Hematopoietic multipotent progenitor cell treated with erythropoietin and hydrocortisone succinate and interleukin-3 and kit ligand, for 8 days (in vitro differentiated cells): ENCODE data around the gene TYW1B.
"Not testable (repeated sequence)": the region's sequence is repeated elsewhere in the genome, so short reads cannot be mapped to it uniquely, and the experiment has no call there.

Experiments used
- DNase-seq: peaks from one replicate; pipeline ENCODE4 v3.0.0-alpha.2; 2015

Gene TYW1B

GRCh38 chr7:72816370-72817157 is 11.4 kb downstream of the TYW1B start:
- not testable (repeated sequence) for DNase-seq

- not testable (repeated sequence) for DNase-seq
Measured at GRCh38 chr7:72810437-72810836, 17.6 kb downstream of the TYW1B start.

- DNase-seq = not testable (repeated sequence)
Measured at GRCh38 chr7:72808511-72808910, 19.5 kb downstream of the TYW1B start.

GRCh38 chr7:72806851-72807250 is 21.1 kb downstream of the TYW1B start:
- not testable (repeated sequence) for DNase-seq

DNA sequence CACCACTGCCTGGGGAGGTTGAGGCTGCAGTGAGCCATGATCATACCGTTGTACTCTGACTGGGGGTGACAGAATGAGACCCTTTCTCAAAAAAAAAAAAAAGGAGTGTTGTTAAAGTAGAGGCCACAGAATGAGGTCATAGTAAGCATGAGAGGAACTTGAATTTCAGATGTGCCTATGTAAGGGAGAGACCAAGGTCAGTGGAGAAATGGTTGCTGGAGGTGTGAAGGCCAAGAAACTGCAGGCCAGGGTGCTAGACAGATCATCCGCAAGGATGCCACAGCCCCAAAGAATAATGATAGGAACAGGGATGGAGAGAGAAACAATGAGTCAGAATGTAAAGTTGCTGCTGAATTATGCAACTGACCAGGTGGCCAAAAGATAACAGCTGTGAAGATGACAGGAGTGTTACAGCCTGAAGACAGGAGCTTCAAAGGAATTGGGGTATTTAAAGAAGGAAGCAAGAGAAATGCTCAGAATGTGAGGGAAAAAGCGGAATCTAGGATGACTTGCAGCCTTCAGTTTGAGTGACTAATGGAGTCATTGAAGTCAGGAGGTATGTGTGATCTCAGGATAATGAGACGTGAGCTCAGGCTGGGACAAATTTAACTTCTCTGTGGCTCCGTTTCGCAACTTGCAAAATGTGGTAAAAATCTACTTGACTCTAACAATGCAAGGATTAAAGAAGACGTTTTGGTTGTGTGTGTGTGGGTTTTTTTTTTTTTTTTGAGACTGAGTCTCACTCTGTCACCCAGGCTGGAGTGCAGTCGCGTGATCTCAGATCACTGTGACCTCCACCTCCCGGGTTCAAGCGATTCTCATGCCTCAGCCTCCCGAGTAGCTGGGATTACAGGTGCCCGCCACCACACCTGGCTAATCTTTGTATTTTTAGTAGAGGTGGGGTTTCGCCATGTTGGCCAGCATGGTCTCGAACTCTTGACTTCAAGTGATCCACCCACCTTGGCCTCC is 22.2 kb downstream of the TYW1B start:
- peak; percentile 21 for DNase-seq

DNA sequence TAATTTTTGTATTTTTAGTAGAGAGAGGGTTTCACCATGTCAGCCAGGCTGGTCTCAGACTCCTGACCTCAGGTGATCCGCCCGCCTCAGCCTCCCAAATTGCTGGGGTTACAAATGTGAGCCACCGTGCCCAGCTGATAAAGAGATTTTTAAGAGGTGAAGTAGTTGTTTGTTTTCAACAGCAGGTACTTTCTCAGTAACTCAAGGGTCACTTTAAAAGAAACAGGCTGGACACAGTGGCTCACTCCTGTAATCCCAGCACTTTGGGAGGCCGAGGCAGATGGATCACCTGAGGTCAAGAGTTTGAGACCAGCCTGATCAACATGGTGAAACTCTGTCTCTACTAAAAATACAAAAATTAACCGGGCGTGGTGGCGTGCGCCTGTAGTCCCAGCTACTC is 24.2 kb downstream of the TYW1B start:
- DNase-seq = not testable (repeated sequence)

DNA sequence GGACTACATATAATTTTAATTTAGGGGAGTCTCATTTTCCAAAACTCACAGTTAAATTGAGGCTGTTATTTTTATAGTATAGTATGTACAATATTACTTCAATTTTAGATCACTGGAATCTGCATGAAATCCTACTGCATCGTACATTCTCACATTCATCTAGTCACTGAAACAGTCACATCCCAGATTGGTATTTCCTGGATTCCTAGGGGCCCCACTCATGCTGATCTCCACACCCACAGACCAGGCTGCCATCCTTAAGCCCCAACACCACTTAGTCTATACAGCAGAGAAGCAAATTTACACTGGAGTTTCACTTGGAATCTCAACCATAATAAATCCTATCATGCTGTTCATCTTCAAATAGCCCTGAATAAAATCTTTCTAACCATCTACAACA is 26.4 kb downstream of the TYW1B start:
- DNase-seq = not testable (repeated sequence)

DNA sequence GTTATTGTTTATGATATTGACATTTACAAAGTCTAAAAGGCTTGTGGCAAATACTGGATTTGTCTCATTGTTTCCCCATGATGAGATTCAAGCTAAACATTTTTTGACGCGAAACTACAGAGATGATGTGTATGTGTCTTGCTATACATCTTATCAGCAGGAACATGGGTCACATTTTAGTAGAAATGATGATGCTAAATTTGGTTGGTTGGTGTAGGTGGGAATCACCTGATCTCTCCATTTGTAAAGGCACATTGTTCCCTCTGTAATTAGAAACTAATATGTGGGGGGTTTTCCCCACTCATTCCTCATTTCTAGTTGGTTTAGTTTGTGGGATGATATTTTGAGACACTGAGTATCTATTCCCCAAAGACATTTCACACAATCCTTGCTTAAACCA is 32.6 kb downstream of the TYW1B start:
- DNase-seq = not testable (repeated sequence)

GRCh38 chr7:72793791-72794190 is 34.2 kb downstream of the TYW1B start:
- no peak for DNase-seq

DNA sequence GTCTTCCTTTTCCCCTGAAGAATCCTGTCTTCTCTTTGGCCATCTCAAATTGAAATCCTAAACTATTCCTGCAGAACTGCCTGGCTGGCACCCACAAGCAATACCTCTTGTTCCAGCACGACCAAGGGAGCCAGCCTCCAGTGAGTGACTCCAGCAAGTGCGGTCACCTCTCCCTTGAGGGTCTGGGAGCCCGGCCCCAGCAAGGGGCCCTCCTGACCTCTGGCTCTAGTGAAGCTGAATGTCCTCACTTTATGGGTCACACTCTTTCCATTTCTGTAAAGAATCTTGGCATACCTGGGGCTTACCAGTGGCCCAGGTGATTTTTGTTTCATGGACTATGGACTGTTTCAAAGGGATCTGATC is 37.3 kb downstream of the TYW1B start:
- not testable (repeated sequence) for DNase-seq

DNA sequence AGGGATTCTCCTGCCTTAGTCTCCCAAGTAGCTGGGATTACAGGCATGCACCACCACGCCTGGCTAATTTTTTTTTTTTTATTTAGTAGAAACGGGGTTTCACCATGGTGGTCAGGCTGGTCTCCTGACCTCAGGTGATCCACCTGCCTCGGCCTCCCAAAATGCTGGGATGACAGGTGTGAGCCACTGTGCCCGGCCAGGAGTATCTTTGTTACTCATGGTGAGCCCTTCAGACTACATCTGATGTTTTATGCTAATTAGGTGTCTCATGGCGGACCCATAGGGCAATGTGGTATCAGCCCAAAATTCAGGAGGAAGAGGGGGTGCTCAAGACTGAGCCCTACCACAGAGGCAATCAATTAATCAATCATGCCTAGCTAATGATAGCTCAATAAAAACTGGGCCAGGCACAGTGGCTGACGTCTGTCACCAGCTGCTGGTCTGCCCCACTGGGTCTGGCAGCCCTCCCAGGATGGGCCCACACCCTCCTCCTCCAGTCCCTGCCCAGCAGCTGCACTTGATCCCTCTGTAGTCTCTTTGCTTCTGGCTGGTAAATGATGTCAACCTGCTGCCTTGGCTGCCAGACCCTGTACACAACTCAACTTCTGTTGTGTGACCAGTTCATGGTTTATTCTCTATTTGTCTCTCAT is 37.8 kb downstream of the TYW1B start:
- peak; percentile 20 for DNase-seq

DNA sequence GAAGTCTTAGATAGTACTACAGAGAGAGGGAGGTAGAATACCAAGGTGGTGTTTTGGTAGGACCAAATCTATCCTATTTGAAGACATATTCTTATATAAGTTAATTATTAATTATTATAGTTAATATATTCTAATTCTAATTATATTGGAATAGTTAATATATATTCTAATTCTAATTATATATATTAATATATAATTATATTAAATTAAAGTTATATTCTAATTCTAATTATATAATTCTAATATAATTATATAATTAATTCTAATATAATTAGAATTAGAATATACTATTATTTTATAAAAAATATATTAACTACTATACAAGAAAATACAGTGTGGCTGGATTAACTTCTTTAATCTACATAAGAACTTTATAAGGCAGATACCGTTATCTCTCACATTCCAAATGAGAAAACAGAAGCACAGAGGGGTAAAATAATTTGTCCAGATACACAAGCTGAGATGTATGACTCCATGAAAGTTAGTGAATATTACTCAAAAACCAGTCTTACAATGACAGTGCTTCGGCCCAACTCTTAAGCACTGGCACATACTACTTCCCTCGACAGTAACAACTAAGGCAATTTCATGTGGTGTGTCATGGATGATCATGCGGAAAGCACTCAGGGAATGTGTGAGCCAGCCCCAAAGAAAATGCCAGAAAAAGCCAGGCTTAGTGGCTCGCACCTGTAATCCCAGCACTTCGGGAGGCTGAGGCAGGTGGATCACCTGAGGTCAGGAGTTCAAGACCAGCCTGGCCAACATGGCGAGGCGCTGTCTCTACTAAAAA is 42.6 kb downstream of the TYW1B start:
- no peak for DNase-seq

DNA sequence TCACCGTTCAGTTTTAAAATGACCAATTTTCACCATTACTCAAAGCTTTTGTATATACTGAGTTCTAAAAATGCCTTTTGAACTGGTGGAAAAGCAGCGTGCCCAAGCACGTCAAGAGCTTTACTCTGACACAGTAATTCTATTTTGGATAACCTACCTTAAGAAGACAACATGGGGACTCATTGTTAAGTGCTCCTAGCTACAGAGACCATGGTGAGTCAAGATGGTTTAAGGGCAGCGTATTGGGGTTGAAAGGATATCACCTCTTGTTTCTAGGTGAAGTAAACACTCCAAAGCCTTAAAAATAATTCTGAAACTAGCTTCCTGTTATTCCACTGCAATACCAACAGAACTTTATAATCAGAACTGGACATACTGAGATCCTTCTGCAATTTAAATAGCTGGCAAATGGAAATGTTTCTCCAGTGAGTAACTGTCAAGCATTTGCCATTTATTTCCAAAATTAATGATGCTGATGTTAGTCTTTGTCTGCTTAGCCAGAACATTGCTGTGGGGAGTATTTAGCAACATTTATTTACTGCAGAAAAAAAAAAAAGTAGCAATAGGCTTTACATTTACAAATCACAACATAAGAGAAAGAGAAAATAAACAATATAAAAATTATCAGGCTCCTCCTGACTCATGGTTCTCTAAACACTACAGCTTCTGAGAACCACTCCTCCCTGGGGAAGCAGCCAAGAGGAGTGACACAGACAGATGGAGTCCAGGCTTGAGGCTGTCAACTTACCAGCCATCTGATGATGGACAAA is 44.2 kb downstream of the TYW1B start:
- peak; percentile 42 for DNase-seq

- DNase-seq = no peak
Measured at GRCh38 chr7:72781631-72782030, 46.4 kb downstream of the TYW1B start.

DNA sequence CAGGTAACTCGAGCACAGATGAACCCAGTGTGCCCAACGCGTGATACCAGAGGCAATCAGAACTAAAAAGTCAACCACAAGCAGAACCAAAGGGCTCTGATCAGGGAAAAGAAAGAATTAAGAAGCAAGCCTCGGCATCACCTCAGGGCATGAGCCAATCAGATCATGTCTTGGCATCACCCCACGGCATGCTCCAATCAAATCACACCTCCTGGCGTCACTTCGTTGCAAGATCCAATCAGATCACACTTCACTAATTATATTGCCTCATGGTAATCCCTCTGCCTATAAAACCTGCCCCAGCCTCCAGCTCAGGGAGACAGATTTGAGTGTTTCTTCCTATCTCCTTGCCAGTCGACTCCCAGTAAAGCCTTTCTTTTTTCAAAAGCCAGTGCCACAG is 46.8 kb downstream of the TYW1B start:
- no peak for DNase-seq

GRCh38 chr7:72780289-72780894 is 47.6 kb downstream of the TYW1B start:
- DNase-seq = not testable (repeated sequence)

DNA sequence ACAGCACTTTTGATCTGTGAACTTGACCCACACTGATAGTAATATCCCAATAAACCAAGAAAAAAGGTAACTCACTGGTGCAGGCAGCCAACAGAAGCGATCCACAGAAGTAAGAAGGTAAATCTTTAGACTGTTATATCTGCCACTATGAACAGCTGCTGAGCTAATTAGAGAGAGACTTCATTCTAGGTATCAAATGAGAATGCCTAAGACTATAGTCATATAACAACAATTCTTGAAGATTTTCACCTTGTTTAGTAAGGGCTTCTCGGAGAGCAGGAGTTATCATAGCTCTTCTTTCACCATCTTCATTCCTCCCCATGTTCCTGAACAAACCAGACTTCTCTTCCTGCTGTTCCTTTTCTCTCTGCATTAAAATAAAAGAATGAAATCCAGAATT is 50.8 kb downstream of the TYW1B start:
- not testable (repeated sequence) for DNase-seq

GRCh38 chr7:72772627-72773026 is 55.4 kb downstream of the TYW1B start:
- DNase-seq = not testable (repeated sequence)

DNA sequence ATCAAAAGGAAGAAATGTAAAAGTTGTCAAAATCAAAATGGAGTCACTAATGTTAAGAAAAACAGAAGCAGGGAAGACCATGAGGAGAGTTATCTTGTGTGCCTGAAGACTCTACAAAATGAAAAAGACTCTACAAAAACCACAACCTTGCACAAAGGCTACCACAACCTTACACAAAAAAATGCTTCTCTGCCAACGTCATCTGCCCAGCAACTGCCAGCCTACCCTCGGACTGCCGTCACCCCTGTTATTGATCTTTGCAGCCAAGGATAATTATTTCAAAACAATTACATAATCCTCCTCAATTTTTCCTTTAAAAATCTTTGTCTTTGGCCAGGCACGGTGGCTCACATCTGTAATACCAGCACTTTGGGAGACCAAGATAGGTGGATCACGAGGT is 61.0 kb downstream of the TYW1B start:
- not testable (repeated sequence) for DNase-seq

DNA sequence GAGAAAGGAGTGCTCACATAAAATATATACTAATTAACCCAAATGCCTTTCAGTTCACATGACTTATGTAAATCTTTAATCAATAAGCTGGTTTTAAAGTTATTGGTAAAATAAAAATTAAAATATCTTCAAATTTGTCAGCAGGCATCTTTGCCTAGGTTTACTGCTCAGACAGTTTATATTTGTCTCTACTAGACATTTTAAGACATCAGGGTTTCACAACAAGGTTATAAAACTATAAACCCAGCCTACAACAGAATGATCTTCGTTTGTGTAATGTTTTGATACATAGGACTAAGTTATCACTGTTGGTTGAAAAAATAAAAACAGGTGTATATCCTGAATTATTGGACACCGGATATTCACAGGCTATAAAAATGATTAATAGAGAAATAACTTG is 67.4 kb downstream of the TYW1B start:
- DNase-seq = no peak

- no peak for DNase-seq
Measured at GRCh38 chr7:72754312-72754711, 73.7 kb downstream of the TYW1B start.
